ENCODE measurements around the gene SARDH. TPM values are rescaled to one million over a fixed set of nuclear protein-coding genes. Genes with fewer than 3 reads are reported as not detected.

Gene SARDH
- total and polyA plus RNA-seq, 2 of the 8 experiments (the other 6 are each of a cell fraction or from before 2014, with no cell fraction given) = 6.4 to 7.4 TPM

DNA sequence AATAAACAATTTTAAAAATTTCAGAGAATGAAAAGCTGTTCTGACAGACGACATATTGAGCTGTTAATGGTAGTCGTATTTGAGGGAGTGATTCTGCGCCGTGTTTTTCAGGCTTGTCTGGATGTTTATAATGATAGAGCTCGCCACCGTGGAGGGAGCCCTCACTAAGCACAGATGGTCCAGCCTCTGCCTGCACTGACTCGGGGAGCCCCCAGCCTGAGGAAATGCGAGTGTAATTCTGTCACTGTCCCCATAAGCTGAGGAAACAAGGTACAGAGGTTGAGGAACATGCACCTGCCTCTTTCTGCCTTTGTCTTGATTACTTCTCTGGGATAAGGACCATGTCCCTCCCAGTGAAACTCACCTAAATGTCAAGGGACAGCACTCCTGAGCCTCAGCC is 109.4 kb downstream of the SARDH start:
- Histone ChIP-seq H3K79me1 (ENCODE audit: low read depth, low read length) (no peaks in the 10 kb centered on the region), H3K14ac (ENCODE audit: insufficient read length) (no peak overlapping the region), H4K20me1 (replicated peaks in 1 of 2; ENCODE audit: control insufficient read depth in 1 of 2, insufficient read depth in 2 of 2, low read length in 2 of 2) (no peaks in the 10 kb centered on the region), H4K91ac (replicated peaks; ENCODE audit: insufficient read length, low read length) (no peak overlapping the region), H2BK120ac (replicated peaks; ENCODE audit: low read depth, low read length) (no peak overlapping the region), H2BK20ac (ENCODE audit: low read length) (no peak overlapping the region), H3K27ac (ENCODE audit: low read depth, low read length) (no peak overlapping the region), H2BK5ac (ENCODE audit: low read depth, low read length) (no peak overlapping the region), H3K79me2 (ENCODE audit: control insufficient read depth in 1 of 2, insufficient read depth in 2 of 2, low read length in 2 of 2) (no peaks in the 10 kb centered on the region), H3K4me1 (replicated peaks in 1 of 4; ENCODE audit: control insufficient read depth in 3 of 4, insufficient read depth in 4 of 4, low read length in 3 of 4) (peaks cover 0 to 9% (median 3%) of the 10 kb centered on the region in 4 experiments; a peak in 4 of 7 replicates), H4K8ac (ENCODE audit: extremely low read depth, insufficient read depth, low read length) (no peak overlapping the region), H3K56ac (replicated peaks; ENCODE audit: insufficient read length, low read depth, low read length) (no peak overlapping the region), H2BK15ac (ENCODE audit: low read length) (no peak overlapping the region), H3K9ac (replicated peaks in 1 of 4; ENCODE audit: extremely low read depth in 1 of 4, low read depth in 3 of 4, low read length in 3 of 4) (no peak overlapping the region), H4K5ac (ENCODE audit: insufficient read length, low read depth, low read length) (no peak overlapping the region), H3K18ac (ENCODE audit: extremely low read depth, low read length) (no peak overlapping the region), H2BK12ac (ENCODE audit: low read depth, low read length) (no peak overlapping the region), H3K23me2 (ENCODE audit: low read depth, low read length) (no peaks in the 10 kb centered on the region), H3K36me3 (ENCODE audit: control insufficient read depth in 2 of 4, insufficient read depth in 4 of 4, low read length in 3 of 4) (no peaks in the 10 kb centered on the region), H2AK5ac (ENCODE audit: low read depth, low read length) (no peak overlapping the region), H3K27me3 (replicated peaks in 1 of 4; ENCODE audit: control insufficient read depth in 3 of 4, extremely low read depth in 1 of 4, insufficient read depth in 3 of 4, low read length in 3 of 4) (no peaks in the 10 kb centered on the region), H2AFZ (ENCODE audit: low read length) (no peak overlapping the region), H3K4me3 (ENCODE audit: extremely low read depth in 1 of 4, insufficient read depth in 2 of 4, low read depth in 3 of 4, low read length in 4 of 4) (no peak overlapping the region), H3K9me3 (ENCODE audit: insufficient read depth in 2 of 2, low read depth in 1 of 2, low read length in 1 of 2) (peaks cover 6% of the 10 kb centered on the region in 2 experiments; a peak in 3 of 4 replicates), H3K23ac (ENCODE audit: insufficient read length) (no peak overlapping the region), H3K4me2 (ENCODE audit: insufficient read depth in 1 of 2, low read depth in 2 of 2, low read length in 2 of 2) (no peak overlapping the region), H3K4ac (replicated peaks; ENCODE audit: insufficient read length, low read depth, low read length) (no peak overlapping the region)
- DNase-seq (ENCODE audit: low read depth in 1 of 2, low spot score in 2 of 2) = no peak
- CTCF ChIA-PET (ENCODE audit: partially characterized antibody) = interaction anchor here (0.7 to 1.3 kb wide), 4 partner anchors 11 to 142 kb away, joined by 3 to 5 read pairs (median 4); no protein-coding TSS in a partner anchor
- TF ChIP-seq ASH2L (IDR thresholded peaks at IDR 0.05; ENCODE audit: low read length) = no peak
- no peak for TF ChIP-seq KDM1A (IDR thresholded peaks at IDR 0.05; ENCODE audit: borderline replicate concordance, low read length)
- POLR2A ChIA-PET (ENCODE audit: partially characterized antibody) = interaction anchor here (1.2 kb wide), 1 partner anchor 13 kb away, joined by 3 read pairs; no protein-coding TSS in a partner anchor
- FAIRE-seq = no peak
- WGBS, 2 experiments (ENCODE audit: extremely low coverage in 1 of 2, insufficient coverage in 1 of 2, insufficient read length in 1 of 2, insufficient replicate concordance in 2 of 2, low coverage in 1 of 2, low lambda C conversion rate in 2 of 2, missing lambda C conversion rate in 1 of 2) = 92% methylated on average over 8 of the region's 8 CpGs; no CpG with 5 or more reads in 1 of the 2 experiments
